ENCODE data around the gene CAMK1D.

- no peak for TF ChIP-seq CTCF (IDR thresholded peaks at IDR 0.05)
- no peak for TF ChIP-seq POLR2A (IDR thresholded peaks at IDR 0.05)
Measured at GRCh38 chr10:12459340-12459739, 110.0 kb downstream of the CAMK1D start.

Measured in right lobe of liver (tissue), 4 donors.